Suppressor macrophage (primary cell): ENCODE data around the gene SHC3.
A peak's percentile ranks its signal among the peaks of the same experiment; 100 is the strongest.

Experiments used
- DNase-seq, 4 experiments: peaks; one replicate each; pipeline ENCODE4 v3.0.0-alpha.2; 2020 to 2022

SHC3 gene

GRCh38 chr9:89107406-89107805 lies 71.2 kb downstream of the SHC3 start:
- DNase-seq: no peak

DNA sequence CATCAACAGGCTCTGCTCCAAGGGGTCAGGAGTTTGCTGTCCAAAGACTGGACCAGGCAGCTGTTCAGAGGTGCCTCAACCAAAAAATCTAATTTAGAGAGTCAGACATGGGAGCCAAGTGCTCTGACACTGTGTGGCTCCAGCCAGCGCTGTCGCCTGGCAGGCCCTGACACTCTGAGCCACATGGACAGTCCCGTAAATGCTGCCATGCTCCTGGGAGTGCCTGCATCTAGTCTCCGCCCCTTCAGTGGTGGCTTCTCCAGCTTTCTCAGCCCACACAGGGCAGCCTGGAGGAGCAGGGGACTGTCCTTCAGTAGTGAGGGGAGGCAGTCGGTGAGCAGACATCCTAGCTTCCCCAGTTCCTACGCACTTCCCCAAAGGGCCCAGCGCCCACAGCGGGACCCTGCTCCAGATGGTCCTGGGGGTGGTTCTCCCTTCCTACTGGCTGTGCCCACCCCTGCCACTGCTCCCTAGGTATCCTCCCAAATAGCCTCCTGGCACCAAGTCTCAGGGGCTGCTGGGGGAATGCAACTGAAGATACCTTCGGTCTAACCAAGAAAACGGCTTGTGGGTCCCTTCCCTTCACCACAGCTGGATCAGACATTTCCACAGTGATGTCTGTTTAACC lies 72.3 kb downstream of the SHC3 start:
- no peak for DNase-seq

- no peak for DNase-seq
These were observed 73.8 kb downstream of the SHC3 start for GRCh38 chr9:89104821-89105220.

GRCh38 chr9:89097219-89097618 lies 81.4 kb downstream of the SHC3 start:
- DNase-seq: no peak

DNA sequence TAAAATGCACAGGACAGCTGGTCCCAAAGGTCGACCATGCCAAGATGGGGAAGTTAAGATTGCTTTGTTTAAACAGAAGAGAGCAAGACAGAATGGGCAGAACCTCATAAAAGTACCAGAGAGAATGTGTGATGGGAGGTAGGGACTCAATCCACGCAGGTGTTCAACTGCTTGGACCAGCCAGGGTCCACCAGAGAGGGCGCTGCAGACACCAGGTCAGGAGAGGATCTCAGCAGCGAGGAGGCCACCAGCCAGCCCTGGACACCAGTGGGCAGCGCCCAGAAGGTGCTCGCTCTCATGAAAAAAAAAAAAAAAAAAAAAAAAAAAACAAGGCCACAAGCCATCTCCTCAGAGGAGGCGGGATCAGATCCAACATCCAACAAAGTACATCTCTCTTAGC lies 81.8 kb downstream of the SHC3 start:
- DNase-seq: no peak

GRCh38 chr9:89095761-89096528 lies 82.7 kb downstream of the SHC3 start:
- no peak for DNase-seq

GRCh38 chr9:89093201-89093975 lies 85.2 kb downstream of the SHC3 start:
- DNase-seq: no peak

DNA sequence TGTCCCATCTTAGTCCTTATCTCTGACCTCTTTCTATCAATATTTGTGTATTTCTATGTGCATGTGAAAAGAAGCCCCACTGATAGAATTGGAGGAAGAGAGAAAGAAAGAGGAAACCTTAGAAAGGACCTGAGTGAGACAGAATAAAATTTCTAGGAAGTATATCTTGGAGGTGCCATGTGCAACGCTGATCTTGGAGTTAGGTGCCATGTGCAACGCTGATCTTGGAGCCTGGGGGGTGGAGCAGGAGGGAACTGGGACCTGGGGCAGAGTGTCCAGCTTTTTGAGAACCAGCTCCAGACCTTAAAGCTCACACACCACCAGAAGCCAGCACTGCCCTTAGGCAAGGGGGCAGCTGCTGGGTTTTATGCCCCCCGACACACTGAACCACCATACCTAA lies 89.4 kb downstream of the SHC3 start:
- no peak for DNase-seq

DNA sequence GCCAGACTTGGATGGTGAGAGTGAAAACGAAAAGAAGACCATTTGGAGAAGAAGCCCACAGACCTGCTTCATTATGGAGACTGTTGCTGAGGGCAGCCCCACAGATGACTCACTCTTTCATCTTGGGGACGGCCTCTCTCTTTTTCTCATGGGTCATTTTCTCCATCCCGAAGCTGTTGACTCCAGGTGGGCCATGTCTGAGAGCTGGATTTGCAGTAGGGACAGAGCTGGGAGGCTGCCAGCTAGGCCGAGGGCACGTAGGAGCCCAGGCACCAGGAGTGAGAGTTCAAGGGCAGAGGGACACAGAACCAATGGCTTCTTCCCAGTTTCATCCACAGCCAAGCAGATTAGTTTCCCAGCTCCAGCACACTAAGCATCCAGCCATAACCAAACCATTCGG lies 95.0 kb downstream of the SHC3 start:
- DNase-seq: no peak

GRCh38 chr9:89080193-89080592 lies 98.4 kb downstream of the SHC3 start:
- DNase-seq: no peak

- DNase-seq: no peak
These were observed 99.2 kb downstream of the SHC3 start for GRCh38 chr9:89079391-89079790.

- DNase-seq: no peak
These were observed 99.8 kb downstream of the SHC3 start for GRCh38 chr9:89078860-89079259.

DNA sequence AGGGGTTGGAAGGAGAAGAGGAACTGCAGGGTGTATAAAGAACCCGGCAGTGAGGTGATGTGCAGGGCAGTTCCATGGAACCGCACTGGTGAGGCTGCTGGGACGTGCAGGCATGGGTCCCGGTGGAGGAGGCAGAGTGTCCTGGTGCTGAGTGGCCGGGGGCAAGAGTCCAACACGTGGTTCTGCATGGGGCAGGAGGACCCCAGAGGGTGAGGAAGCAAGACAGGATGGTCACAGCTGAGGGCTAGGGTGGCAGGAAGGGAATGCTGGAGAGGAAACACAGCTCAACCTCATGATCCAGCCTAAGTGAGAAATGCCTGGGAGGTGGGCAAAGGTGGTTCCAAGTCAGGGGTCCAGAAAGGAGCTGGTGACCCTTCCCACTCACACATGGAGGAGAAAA lies 100.2 kb downstream of the SHC3 start:
- DNase-seq: no peak

- DNase-seq: peak; percentile 45 to 65 (median 55)
These were observed 101.1 kb downstream of the SHC3 start for GRCh38 chr9:89077519-89077918.

DNA sequence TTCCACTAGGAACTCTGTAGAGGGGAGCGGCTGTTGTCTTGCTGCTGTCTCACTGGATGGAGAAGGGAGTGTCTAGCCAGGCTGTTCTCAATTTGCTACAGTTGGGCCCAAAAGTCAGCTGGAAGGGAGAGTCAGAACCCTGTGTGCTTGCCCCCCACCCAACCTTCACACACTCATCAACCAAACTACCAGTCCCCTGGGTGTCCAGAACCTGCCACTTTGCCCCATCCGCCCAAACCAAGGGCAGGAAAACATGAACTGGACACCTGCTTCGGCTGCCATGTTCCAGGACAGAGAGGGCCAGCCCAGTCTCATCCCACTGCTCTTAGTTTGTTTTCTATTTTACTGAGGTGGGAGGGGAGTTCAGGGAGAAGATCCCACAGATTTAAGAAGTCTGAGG lies 105.2 kb downstream of the SHC3 start:
- no peak for DNase-seq

DNA sequence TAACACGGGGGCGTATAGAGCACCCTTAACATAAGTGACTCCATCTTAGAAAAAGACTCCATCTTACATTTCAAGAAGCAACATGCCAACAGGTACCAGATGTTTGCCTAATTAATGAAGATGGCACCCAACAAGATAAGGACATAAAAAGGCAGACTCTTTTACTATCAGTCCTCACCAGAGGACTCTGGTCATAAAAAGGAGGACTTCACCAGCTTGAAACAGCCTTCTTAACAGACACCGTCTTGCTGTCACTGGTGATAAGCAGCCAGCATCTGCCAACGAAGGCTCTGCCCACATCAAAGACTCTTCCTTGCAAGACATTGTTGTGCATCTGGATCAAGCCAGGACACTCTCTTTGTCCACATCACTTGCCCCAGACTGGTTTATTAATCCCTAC lies 107.0 kb downstream of the SHC3 start:
- DNase-seq: no peak

DNA sequence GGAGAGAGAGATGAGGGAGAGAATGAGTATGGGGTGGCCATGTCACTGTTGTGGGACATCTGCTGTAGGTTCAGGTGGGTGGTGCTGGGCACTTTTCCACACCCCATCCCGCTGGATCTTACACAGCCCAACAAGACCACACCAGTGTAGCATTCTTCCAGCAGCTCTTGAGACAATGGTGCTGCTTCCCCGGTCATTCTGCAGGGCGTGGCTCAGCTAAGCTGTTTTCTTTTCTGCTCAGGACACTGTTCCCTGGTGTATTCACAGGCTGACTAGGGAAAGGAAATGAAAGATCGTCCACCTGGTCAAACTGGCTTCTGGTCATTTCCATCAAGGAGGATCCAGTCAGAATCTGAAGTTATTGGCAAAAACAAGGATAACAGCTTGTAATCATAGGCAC lies 111.8 kb downstream of the SHC3 start:
- no peak for DNase-seq

DNA sequence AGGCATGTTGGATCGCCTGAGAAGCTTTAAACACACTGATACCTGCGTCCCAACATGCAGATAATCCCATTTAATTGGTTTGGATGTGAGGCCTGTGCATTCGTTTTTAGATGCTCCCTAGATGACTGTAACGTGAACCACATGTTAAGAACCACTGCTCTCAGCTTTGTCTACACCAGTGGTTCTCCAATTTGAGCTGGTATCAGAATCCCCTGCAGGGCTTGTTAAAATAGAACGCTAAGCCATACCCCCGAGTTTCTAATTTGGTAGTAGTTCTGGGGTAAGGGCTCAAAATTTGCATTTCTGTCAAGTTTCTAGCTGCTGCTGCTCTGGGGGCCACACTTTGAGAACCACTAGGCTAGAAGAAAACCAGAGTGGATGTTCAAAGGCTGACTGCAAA lies 112.7 kb downstream of the SHC3 start:
- DNase-seq: no peak

DNA sequence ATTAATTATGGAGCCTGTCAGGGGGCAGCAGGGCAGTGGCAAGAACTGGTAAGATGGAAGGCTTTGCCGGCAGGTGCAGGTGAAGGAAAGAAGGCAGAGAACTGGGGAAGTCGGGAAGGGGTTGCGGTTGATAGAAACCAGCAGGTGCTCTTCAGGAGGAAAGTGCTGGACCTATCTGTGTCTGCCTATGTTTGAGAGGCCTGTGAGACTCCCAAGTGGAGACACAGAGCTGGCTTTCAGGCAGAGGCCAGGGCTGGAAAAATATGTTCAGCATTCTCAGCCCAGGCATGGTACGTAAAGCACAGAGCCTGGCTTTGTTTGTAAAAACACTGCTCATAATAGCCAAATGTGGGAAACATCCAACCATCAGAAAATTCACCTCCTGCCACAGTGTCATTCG lies 117.8 kb downstream of the SHC3 start:
- DNase-seq: no peak

DNA sequence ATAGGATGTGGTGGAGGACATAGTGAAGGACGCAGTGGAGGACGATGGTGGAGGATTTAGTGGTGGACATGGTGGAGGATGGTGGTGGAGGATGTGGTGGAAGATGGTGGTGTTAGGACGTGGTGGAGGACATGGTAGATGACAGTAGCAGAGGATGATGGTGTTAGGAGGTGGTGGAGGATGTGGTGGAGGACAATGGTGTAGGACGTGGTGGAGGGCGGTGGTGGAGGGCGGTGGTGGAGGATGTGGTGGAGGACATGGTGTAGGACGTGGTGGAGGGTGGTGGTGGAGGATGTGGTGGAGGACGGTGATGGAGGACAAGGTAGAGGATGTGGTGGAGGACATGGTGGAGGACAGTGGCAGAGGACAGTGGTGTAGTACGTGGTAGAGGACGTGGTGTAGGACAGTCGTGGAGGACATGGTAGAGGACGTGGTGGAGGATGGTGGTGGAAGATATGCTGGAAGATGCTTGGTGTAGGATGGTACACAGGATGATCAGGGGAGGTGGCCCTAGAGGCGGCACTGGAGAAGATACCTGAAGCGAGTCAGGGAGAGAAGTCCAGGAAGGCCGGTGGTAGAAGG lies 118.6 kb downstream of the SHC3 start:
- DNase-seq: no peak

- DNase-seq: no peak
These were observed 119.7 kb downstream of the SHC3 start for GRCh38 chr9:89058906-89059305.

DNA sequence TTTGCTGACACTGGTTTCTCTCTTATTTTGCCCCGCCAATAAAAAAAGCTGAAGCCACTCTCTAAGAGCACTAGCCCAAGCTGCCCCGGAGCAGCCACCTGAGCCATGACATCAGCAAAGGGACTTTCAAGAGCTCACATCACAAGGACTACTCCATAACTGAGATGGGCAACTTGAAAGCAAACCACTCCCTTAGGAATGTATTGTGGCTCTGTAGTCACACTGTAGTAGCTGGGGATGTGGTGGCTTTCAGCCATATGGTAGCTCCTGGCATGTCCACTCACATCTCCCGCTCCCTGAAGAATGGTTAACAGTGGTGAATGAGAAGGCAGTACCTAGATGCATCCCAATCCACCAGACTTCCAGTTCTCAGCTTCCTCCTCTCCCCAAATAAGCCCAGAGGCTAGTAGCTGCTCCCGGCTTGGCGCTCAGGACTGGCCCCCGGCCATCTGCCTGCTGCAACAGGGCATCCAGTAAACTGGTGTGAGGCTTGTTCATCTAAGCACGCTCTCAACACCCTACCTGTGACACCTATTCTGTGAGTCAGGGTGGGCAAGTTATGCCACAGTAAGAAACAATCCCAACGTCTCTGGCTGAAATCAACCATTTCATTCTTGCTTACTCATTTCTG lies 123.6 kb downstream of the SHC3 start:
- DNase-seq: no peak

DNA sequence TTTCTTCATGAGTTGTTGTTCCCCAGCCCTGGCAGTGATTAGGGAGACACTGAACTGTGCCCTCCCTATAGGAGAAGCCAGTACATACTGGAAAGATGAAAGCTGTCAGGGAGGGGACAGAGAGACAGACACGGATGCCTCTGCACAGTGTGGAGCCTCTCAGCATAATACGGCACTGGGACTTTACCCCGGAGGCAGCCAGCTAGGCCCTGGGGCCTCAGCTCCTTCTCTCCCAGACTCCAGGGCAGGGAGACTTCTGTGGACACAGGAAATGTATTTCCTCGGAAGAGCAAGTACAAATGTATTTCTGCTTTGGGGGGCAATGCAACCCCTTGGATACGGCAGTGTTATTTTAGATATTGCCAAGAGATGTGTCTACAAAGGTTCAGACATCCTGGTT lies 125.3 kb downstream of the SHC3 start:
- no peak for DNase-seq
